ENCODE data around the gene IFT22. TPM values are rescaled to one million over a fixed set of nuclear protein-coding genes. Genes with fewer than 3 reads are reported as not detected.

The IFT22 gene
- total and polyA plus RNA-seq, 2 donors from 2014 or later, result 42.5 to 92.7 TPM

DNA sequence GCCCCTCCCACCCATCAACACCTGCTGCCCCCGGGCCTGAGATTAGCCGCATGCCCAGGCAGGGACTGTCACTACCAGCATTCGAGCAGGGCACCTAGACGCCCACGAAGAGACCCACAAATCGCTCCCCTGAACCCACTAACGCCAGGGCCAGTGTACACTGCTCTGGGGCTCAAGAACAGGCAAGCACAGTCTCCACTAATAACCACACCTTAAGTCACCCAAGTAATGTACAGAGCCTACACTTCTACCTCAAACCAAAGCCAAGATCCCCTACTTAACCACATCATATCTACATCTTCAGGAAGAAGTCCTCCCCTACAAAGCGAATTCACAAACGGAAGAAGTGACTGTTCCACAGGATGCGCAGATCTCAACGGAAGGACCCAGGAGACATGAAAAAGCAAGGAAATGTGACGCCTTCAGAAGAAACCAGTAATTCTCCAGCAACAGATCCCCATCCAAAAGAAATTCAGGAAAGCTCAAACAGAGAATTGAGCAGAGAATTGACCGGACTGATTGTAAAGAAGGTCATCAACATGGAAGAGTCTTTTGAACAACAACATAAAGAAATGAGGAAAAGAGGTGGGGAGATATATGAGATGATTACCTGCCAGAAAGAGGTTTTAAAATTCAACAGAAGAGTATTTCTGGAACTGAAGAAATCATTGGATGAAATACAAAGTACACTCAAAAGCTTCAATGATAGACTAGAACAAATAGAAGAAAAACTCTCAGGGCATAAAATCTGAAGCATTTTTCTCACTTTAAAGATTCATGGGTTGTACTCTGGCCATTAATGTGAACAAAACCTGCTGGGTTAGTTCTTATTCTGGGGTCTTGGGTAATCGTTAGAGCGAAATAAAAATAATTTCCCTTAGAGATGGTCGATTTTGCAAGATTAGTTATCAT, 20.9 kb downstream of the IFT22 start:
- TF ChIP-seq, protein P1, sequence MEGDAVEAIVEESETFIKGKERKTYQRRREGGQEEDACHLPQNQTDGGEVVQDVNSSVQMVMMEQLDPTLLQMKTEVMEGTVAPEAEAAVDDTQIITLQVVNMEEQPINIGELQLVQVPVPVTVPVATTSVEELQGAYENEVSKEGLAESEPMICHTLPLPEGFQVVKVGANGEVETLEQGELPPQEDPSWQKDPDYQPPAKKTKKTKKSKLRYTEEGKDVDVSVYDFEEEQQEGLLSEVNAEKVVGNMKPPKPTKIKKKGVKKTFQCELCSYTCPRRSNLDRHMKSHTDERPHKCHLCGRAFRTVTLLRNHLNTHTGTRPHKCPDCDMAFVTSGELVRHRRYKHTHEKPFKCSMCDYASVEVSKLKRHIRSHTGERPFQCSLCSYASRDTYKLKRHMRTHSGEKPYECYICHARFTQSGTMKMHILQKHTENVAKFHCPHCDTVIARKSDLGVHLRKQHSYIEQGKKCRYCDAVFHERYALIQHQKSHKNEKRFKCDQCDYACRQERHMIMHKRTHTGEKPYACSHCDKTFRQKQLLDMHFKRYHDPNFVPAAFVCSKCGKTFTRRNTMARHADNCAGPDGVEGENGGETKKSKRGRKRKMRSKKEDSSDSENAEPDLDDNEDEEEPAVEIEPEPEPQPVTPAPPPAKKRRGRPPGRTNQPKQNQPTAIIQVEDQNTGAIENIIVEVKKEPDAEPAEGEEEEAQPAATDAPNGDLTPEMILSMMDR (IDR thresholded peaks at IDR 0.05; ENCODE audit: borderline replicate concordance, extremely low read depth, insufficient read depth), result no peak
- intact Hi-C loops (cut with DNase I), result no loop called here
- H3K9ac ChIP-seq (ENCODE audit: low read length in 3 of 3), result no peak overlapping the region
- FAIRE-seq (no peak), DNase-seq (no peak)
- no peak overlapping the region for H3K27ac ChIP-seq (ENCODE audit: low read depth in 2 of 2, low read length in 2 of 2)
- no peak overlapping the region for H3K4me3 ChIP-seq (ENCODE audit: low read length in 3 of 3)
- peaks cover 28% of the 10 kb centered on the region for H3K27me3 ChIP-seq (ENCODE audit: control insufficient read depth, insufficient read depth, low read length)
- peaks cover 3 to 10% (median 3%) of the 10 kb centered on the region in 3 donors for H3K9me3 ChIP-seq (ENCODE audit: control insufficient read depth in 2 of 3, insufficient read depth in 1 of 3, low read length in 3 of 3)
- H3K36me3 ChIP-seq (ENCODE audit: control insufficient read depth in 2 of 3, insufficient read depth in 3 of 3, low read length in 3 of 3), result no peaks in the 10 kb centered on the region
- no peaks in the 10 kb centered on the region for H3K4me1 ChIP-seq (ENCODE audit: control insufficient read depth in 2 of 3, insufficient read depth in 2 of 3, low read depth in 1 of 3, low read length in 3 of 3)

DNA sequence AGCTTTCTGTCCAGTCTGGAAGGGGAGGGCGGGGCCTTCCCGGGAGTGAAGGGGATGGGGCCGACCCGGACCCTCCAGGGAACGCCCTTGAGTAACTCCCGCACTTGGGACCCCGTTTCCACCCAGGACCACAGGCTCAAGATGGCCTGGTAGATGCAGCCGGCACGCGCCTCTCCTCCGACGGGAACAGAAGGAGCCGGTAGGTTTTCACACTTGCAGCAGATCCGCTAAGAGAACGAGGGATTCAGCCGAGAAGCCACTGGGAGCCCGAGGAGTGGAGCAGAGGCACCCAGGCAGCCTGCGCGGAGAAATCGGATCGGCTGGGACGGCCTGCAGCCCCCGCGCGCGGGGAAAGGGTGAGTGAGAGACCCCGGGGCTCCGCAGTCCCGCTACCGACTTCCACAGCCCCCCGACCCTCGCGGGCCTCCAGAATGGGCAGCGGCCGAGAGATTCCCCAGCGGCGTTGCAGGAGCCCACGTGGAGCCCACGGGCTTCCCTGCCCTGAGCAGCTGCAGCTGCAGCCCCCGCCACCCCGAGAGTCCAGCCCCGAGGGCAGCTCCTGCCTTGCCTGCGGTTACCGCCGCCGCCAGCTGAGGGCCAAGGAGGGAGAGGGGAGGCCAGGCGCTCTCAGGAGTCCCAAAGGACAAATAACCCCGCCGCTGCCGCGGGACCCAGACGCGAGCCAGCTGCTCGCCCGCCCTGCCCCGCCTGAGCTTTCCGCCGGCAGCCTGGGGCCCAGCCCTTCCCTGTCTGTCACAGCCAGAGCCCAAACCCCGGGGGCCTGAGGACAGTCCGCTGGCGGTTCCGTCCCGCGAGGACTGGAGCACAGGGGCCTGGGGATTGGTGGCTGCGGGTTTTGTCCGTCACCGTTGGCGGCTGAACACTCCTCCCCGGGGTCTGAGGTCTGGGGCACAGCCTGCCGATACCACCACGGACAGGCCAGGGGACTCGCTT, 21.8 kb downstream of the IFT22 start:
- no peaks in the 10 kb centered on the region for H3K36me3 ChIP-seq (ENCODE audit: control insufficient read depth in 2 of 3, insufficient read depth in 3 of 3, low read length in 3 of 3)
- no peaks in the 10 kb centered on the region for H3K4me1 ChIP-seq (ENCODE audit: control insufficient read depth in 2 of 3, insufficient read depth in 2 of 3, low read depth in 1 of 3, low read length in 3 of 3)
- peak in 3 of 5 donors; percentile 26 to 58 (median 51) for DNase-seq
- FAIRE-seq, result no peak
- H3K4me3 ChIP-seq (ENCODE audit: low read length in 3 of 3), result no peak overlapping the region
- peaks cover 3 to 10% (median 3%) of the 10 kb centered on the region in 3 donors for H3K9me3 ChIP-seq (ENCODE audit: control insufficient read depth in 2 of 3, insufficient read depth in 1 of 3, low read length in 3 of 3)
- no peak overlapping the region for H3K27ac ChIP-seq (ENCODE audit: low read depth in 2 of 2, low read length in 2 of 2)
- intact Hi-C loops (cut with DNase I), result no loop called here
- TF ChIP-seq, protein P1 (IDR thresholded peaks at IDR 0.05; ENCODE audit: borderline replicate concordance, extremely low read depth, insufficient read depth), result no peak
- H3K27me3 ChIP-seq (ENCODE audit: control insufficient read depth, insufficient read depth, low read length), result peaks cover 28% of the 10 kb centered on the region
- H3K9ac ChIP-seq (ENCODE audit: low read length in 3 of 3), result no peak overlapping the region

DNA sequence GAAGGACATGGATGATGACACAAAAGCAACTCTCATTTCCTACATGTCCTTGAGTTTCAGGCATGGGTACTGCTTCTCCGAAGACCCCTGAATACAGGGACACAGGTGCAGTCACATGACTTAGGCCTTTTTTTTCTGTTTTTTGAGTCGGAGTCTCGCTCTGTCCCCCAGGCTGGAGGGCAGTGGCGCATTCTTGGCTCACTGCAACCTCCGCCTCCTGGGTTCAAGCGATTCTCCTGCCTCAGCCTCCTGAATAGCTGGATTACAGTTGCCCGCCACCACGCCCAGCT, 26.8 kb downstream of the IFT22 start:
- Histone ChIP-seq H3K9ac (ENCODE audit: low read length in 3 of 3) (no peak overlapping the region), H3K27ac (ENCODE audit: low read depth in 2 of 2, low read length in 2 of 2) (no peak overlapping the region), H3K4me3 (ENCODE audit: low read length in 3 of 3) (no peak overlapping the region), H3K27me3 (ENCODE audit: control insufficient read depth, insufficient read depth, low read length) (peaks cover 13% of the 10 kb centered on the region), H3K9me3 (ENCODE audit: control insufficient read depth in 2 of 3, insufficient read depth in 1 of 3, low read length in 3 of 3) (no peaks in the 10 kb centered on the region), H3K4me1 (ENCODE audit: control insufficient read depth in 2 of 3, insufficient read depth in 2 of 3, low read depth in 1 of 3, low read length in 3 of 3) (no peaks in the 10 kb centered on the region), H3K36me3 (ENCODE audit: control insufficient read depth in 2 of 3, insufficient read depth in 3 of 3, low read length in 3 of 3) (no peaks in the 10 kb centered on the region)
- DNase-seq, result no peak
- no peak for FAIRE-seq
- TF ChIP-seq, protein P1 (IDR thresholded peaks at IDR 0.05; ENCODE audit: borderline replicate concordance, extremely low read depth, insufficient read depth), result no peak
- intact Hi-C loops (cut with DNase I), result no loop called here
